ENCODE measurements around the gene SIRPG.
"Not testable (repeated sequence)": the region's sequence is repeated elsewhere in the genome, so short reads cannot be mapped to it uniquely, and the experiment has no call there.

SIRPG gene

DNA sequence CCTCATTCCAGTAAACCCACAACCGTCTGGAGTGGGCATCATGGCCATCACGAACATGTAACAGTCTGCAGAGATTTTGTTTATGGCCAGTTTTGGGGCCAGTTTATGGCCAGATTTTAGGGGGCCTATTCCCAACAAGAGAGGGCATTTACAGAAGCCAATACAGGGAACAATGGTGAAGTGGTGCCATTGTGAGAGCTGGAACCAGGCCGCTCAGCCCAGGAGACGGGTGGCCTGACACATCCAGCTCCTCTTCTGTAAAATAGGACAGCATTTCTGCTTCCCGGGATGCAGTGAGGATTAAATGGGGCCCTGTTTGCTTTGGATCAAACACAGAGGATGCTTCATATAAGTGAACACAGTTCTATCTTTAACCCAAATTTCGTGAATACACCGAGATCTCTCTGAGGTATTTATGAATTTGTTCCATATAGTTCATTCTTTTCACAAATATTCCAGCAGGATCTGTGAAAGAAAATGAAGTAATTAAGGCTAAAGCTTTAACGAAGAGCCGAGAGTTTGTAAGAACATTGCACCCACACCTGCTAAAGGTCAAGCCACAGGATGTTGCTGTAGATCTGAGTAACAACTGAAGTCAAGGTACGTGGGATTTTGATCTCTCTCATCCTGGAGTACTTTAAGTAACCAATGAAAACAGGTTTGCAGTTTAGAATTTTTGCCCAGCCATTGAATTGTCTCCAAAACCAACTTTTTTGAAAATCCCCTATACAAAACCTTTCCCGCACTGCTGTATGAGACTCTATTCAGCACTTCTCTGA, 14.5 kb upstream of the SIRPG start:
- DNase-seq (ENCODE audit: low read depth in 2 of 2) = no peak

GRCh38 chr20:1669304-1669703, 11.7 kb upstream of the SIRPG start:
- DNase-seq (ENCODE audit: low read depth in 2 of 2) = no peak

- no peak for DNase-seq (ENCODE audit: low read depth in 2 of 2)
Observed at GRCh38 chr20:1667502-1668085, 10.0 kb upstream of the SIRPG start.

DNA sequence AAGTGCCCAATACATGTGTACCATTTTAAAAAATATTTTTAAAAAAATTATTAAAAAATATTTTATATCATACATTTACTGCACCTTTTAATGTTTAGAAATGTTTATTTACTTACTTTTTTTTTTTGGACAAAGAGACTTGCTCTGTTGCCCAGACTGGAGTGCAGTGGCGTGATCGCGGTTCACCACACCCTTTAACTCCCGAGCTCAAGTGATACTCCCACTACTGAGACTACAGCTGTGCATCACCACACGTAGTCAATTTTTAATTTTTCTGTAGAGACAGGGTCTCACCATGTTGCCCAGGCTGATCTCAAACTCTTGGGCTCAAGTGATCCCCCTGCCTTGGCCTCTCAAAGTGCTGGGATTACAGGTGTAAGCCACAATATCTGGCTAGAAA, 9.2 kb upstream of the SIRPG start:
- DNase-seq (ENCODE audit: low read depth in 2 of 2) = no peak

- DNase-seq (ENCODE audit: low read depth in 2 of 2) = no peak
Observed at GRCh38 chr20:1665345-1665744, 7.8 kb upstream of the SIRPG start.

GRCh38 chr20:1664911-1665310, 7.3 kb upstream of the SIRPG start:
- DNase-seq (ENCODE audit: low read depth in 2 of 2) = peak; percentile 57 to 65

DNA sequence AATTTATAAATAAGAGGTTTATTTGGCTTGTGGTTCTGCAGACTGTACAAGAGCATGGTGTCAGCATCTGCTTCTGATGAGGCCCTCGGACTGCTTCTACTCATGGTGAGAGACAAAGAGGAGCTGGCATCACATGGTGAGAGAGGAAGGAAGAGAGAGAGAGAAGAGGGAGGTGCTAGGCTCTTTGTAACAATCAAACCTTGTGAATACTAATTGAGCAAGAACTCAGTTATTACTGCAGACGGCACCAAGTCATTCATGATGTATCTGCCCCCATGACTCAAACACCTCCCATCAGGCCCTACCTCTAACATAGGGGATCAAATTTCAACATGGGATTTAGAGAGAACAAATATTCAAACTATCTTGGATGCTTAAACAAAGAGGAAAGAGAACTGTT, 6.3 kb upstream of the SIRPG start:
- no peak for DNase-seq (ENCODE audit: low read depth in 2 of 2)

- no peak for DNase-seq (ENCODE audit: low read depth in 2 of 2)
Observed at GRCh38 chr20:1661542-1662299, 4.1 kb upstream of the SIRPG start.

GRCh38 chr20:1660246-1660645, 2.7 kb upstream of the SIRPG start:
- no peak for DNase-seq (ENCODE audit: low read depth in 2 of 2)

- no peak for DNase-seq (ENCODE audit: low read depth in 2 of 2)
Observed at GRCh38 chr20:1656844-1657243, 735 bp downstream of the SIRPG start.

GRCh38 chr20:1654996-1655395, 2.6 kb downstream of the SIRPG start:
- no peak for DNase-seq (ENCODE audit: low read depth in 2 of 2)

DNA sequence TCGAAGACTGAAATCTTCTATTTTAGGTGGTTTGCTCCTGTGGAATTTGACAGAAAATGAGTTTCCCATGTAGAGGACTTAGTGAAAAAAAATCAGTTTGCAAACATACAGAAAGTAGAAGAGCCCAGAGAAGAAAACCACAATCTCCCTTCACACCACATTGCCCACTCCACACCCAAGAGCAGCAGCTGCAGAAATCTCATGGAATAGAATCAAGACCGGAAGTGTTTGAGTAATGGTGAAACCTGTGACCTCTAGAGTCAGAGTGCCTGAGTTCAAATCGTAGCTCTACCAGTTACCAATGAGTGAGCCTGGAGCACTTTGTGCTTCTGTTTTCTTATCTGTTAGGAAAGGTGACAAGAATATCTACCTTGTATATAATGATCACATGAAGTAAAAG, 4.6 kb downstream of the SIRPG start:
- no peak for DNase-seq (ENCODE audit: low read depth in 2 of 2)

GRCh38 chr20:1652104-1652503, 5.5 kb downstream of the SIRPG start:
- no peak for DNase-seq (ENCODE audit: low read depth in 2 of 2)

- DNase-seq (ENCODE audit: low read depth in 2 of 2) = no peak
Observed at GRCh38 chr20:1651268-1652058, 6.1 kb downstream of the SIRPG start.

DNA sequence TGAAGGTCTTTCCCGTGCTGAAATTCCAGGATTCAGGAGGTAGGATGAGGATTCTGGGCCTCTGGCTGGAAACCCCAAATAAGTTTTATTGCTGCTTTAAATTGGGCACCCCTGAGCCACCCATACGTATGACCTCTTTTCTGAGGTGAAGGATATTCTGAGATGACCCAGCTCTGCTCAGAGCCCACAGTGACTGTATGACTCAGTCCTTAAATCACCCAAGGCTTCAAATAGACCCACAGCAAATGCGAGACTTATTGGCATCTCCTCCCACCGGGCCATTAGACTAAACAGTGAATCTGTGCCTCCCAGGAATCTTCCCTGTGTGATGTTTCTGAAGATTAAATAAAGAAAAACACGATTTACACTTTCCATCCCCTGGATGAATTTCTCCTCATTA, 9.5 kb downstream of the SIRPG start:
- DNase-seq (ENCODE audit: low read depth in 2 of 2) = no peak

- no peak for DNase-seq (ENCODE audit: low read depth in 2 of 2)
Observed at GRCh38 chr20:1646975-1647431, 10.6 kb downstream of the SIRPG start.

DNA sequence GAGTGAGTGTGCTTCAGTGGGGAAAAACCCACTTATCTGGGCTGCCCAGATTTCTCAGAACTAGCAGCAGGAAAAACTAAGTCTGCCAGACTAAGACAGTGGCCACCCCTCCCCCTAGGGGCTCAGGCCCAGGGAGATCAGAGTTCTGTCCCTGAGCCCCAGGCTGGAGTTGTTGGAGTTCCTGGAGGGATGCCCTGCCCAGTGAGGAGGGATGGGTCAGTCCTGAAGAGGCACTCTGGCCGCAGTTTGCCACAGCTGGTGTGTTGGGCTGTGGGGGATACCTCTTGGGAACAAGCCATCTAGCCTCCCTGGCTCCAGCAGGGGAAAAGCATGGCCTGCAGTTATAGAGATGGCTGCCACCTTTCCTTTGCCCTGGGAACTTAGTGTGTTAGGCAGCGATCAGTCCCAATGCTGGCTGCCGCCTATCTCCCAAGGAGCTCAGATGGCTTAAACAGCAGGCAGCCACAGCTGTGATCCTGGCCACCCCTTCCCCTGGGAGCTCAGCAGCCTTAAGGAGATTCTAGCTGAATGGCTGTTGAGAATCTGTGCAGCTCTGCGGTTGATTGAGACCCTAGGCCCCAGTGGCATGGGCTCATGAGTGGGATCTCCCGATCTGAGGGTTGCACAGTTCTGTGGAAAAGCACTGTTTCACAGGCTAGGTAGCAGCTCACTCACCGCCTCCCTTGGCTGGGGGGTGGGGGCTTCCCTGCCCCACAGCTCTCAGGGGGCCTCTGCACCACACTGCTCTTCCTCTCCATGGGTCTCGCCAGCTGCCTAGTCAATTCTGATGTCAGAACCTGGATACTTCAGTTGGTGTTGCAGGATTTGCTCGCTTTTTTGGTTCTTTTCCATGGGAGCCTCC, 13.2 kb downstream of the SIRPG start:
- DNase-seq (ENCODE audit: low read depth in 2 of 2) = no peak

DNA sequence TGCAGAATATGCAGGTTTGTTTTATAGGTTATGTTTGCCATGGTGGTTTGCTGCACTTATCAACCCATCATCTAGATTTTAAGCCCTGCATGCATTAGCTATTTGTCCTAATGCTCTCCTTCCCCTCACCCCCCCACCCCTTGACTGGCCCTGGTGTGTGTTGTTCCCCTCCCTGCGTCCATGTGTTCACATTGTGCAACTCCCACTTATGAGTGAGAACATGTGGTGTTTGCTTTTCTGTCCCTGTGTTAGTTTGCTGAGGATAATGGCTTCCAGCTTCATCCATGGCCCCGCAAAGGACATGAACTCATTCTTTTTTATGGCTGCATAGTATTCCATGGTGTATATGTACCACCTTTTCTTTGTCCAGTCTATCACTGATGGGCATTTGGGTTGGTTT, 18.9 kb downstream of the SIRPG start:
- DNase-seq (ENCODE audit: low read depth in 2 of 2) = not testable (repeated sequence)

- DNase-seq (ENCODE audit: low read depth in 2 of 2) = no peak
Observed at GRCh38 chr20:1637755-1638154, 19.8 kb downstream of the SIRPG start.

- no peak for DNase-seq (ENCODE audit: low read depth in 2 of 2)
Observed at GRCh38 chr20:1637226-1637625, 20.4 kb downstream of the SIRPG start.

GRCh38 chr20:1636621-1637020, 21.0 kb downstream of the SIRPG start:
- DNase-seq (ENCODE audit: low read depth in 2 of 2) = no peak

All from stimulated activated CD8-positive, alpha-beta memory T cell treated with anti-CD3 and anti-CD28 coated beads, Interleukin-15, amount 100 ng/mL, for 48 hours (primary cell).